NCI-H2029 (cell line): ENCODE measurements around the gene FGF9.

ENCODE experiments used
- DNase-seq: peaks from one replicate; lab custom pipeline; 2025; lab: John Stamatoyannopoulos, UW

FGF9 gene

GRCh38 chr13:21670883-21671619 is at the start of gene FGF9:
FGF9 (plus strand) TSS chr13:21671073; CDS start chr13:21671913, 840 bp downstream.
- DNase-seq, result peak; percentile 57

GRCh38 chr13:21625366-21625765 is 45.5 kb upstream of the FGF9 start:
- peak; percentile 36 for DNase-seq

GRCh38 chr13:21632196-21632595 is 38.7 kb upstream of the FGF9 start:
- DNase-seq, result no peak

- DNase-seq, result no peak
Observed at GRCh38 chr13:21636656-21637055, 34.2 kb upstream of the FGF9 start.

- peak; percentile 61 for DNase-seq
Observed at GRCh38 chr13:21637296-21637695, 33.6 kb upstream of the FGF9 start.

- DNase-seq, result peak; percentile 1
Observed at GRCh38 chr13:21638319-21639282, 32.3 kb upstream of the FGF9 start.

- DNase-seq, result no peak
Observed at GRCh38 chr13:21639561-21639960, 31.3 kb upstream of the FGF9 start.

GRCh38 chr13:21641629-21642028 is 29.2 kb upstream of the FGF9 start:
- no peak for DNase-seq

GRCh38 chr13:21657538-21657937 is 13.3 kb upstream of the FGF9 start:
- DNase-seq, result no peak

- no peak for DNase-seq
Observed at GRCh38 chr13:21659087-21659486, 11.8 kb upstream of the FGF9 start.

- DNase-seq, result no peak
Observed at GRCh38 chr13:21661097-21661909, 9.6 kb upstream of the FGF9 start.

GRCh38 chr13:21663197-21663596 is 7.7 kb upstream of the FGF9 start:
- DNase-seq, result peak; percentile 75

- DNase-seq, result no peak
Observed at GRCh38 chr13:21668732-21669275, 2.1 kb upstream of the FGF9 start.

- peak; percentile 40 for DNase-seq
Observed at GRCh38 chr13:21670006-21670882, 629 bp upstream of the FGF9 start.

GRCh38 chr13:21671620-21672286 is 880 bp downstream of the FGF9 start:
- DNase-seq, result no peak

GRCh38 chr13:21672287-21672680 is 1.4 kb downstream of the FGF9 start:
- no peak for DNase-seq

GRCh38 chr13:21672796-21673538 is 2.1 kb downstream of the FGF9 start:
- no peak for DNase-seq

GRCh38 chr13:21673539-21673788 is 2.6 kb downstream of the FGF9 start:
- no peak for DNase-seq

- DNase-seq, result no peak
Observed at GRCh38 chr13:21673789-21674489, 3.1 kb downstream of the FGF9 start.
